Measurements from ENCODE around the gene OPN4.
"Not testable (repeated sequence)": the region's sequence is repeated elsewhere in the genome, so short reads cannot be mapped to it uniquely, and the experiment has no call there.

OPN4 gene

GRCh38 chr10:86654411-86655172, at the start of gene OPN4:
TSS of gene OPN4 (plus strand) at chr10:86654547. CDS start at chr10:86654784, 237 bp downstream.
- DNase-seq (ENCODE audit: low read depth) = no peak

DNA sequence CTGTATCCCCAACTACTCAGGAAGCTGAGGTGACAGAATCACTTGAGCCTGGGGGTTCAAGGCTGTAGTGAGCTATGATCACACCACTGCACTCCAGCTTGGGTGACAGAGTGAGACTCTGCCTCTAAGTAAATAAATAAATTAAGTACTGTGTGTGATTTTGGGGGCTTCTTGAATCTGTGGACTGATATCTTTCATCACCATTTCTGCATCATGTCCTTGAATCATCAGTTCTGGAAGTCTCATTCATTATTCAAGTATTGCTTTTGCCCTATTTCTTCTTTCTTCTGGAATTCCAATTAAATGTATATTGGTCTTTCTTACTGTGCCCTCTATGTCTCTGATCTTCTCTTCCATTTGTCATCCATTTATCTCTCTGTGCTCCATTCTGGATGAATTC, 46.7 kb upstream of the OPN4 start:
- DNase-seq (ENCODE audit: low read depth) = no peak

GRCh38 chr10:86609920-86610319, 44.4 kb upstream of the OPN4 start:
- no peak for DNase-seq (ENCODE audit: low read depth)

GRCh38 chr10:86611386-86611785, 43.0 kb upstream of the OPN4 start:
- DNase-seq (ENCODE audit: low read depth) = no peak

DNA sequence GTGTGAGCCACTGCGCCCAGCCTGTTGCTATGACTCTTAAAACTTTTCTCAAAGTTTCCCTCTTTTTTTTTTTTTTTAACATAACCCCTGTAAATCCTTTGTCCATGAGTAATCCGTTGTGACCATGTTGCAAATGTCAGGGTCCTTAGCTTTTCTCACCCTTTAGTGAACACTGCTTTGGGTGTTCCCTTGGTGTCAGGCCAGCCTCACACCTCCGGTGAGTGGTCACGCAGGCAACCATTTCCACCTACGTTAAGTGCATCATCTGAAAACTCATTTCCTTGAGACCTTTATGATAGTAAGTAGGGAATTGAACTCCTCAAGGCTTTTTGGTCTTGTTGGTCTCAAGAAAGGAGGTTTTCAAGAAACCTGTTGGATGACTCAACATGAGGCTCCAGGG, 41.3 kb upstream of the OPN4 start:
- DNase-seq (ENCODE audit: low read depth) = no peak

DNA sequence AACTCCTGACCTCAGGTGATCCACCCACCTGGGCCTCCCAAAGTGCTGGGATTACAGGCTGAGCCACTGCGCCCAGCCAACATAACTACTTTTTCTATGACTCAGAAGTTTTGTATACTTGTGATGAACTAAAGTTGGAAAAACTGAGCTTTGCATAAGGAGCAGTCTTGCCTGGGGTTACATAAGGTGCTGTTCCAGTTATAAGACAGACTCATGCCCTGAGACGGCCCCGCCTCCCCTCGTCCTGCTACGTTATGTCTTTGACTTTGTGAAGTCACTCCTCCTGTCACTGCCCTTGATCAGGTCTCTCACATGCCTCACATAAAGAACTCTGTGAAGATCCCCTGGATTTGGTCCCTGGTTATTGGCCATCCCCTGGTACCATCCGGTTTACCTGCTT, 40.4 kb upstream of the OPN4 start:
- no peak for DNase-seq (ENCODE audit: low read depth)

DNA sequence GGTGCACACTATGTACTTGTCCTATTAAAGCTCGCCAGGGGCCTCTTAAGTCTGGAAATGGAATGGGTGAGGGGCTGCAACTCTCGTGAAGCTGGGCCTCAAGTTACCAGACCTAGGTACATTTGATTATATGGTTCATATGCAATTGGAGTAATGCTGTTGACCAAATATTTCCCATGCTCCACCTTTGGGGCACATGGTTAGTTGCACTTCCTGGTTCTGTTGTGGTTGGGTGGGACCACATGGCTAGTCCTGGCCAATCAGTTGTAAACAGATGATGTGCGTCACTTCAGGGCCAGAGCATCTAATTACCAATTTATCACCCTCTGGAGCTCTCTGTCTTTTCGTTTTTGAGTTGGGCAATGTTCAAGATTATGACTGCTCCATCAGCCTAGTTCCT, 39.5 kb upstream of the OPN4 start:
- no peak for DNase-seq (ENCODE audit: low read depth)

- not testable (repeated sequence) for DNase-seq (ENCODE audit: low read depth)
Observed at GRCh38 chr10:86617278-86617677, 37.1 kb upstream of the OPN4 start.

DNA sequence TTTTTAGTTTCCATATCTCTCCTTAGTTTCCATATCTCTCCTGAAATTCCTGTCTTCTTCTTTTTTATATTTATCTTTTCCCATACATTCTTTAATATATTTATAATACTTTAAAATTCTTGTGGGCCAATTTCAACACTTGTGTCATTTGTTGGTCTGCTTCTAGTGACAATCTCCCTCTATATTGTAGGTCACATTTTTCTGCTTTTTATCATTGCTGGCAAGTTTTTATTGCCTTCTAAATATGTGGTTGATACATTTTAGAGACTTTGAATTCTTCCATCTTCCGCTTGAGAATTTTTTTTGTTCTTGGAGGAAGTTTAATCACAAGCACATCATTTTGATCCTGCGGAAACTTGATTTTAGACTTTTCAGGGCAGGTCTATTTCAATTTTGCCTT, 26.0 kb upstream of the OPN4 start:
- DNase-seq (ENCODE audit: low read depth) = no peak

DNA sequence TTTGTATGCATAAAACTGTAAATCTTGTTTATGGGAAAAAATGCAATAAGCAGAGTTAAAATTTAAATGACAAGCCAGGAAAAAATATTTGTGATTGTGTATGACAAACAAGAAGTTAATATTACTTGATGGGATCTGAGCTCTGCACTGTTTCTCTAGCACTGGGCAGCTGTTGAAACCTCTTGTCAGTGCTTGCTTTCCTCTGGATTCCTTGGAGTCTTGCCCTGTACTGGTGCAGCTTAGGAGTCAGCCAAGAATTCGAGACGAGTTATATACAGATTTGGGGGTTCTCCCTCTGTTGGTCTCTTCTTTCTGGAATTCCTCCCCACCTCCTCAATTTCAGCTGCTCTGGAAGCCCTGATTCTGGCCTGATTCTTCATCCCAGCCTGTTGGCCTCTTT, 24.3 kb upstream of the OPN4 start:
- DNase-seq (ENCODE audit: low read depth) = no peak

- DNase-seq (ENCODE audit: low read depth) = no peak
Observed at GRCh38 chr10:86632009-86632800, 22.1 kb upstream of the OPN4 start.

GRCh38 chr10:86632951-86633350, 21.4 kb upstream of the OPN4 start:
- DNase-seq (ENCODE audit: low read depth) = no peak

DNA sequence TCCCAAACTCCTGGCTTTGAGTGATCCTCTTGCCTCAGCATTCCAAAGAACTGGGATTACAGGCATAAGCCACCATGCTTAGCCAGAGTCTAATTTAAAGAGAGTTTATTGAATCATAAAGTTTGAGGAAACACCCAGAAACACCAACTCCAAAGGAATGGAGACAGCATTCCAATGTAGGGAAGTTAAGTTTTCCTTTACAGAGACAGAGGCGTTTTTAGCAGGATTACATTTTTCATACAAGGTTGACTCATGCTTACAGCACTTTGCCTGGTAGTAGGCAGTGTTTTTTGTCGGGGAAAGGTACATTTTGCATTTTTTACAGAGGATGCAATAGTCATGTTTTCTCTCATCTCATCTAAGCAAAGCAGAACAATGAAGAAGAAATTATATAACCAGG, 18.9 kb upstream of the OPN4 start:
- no peak for DNase-seq (ENCODE audit: low read depth)

DNA sequence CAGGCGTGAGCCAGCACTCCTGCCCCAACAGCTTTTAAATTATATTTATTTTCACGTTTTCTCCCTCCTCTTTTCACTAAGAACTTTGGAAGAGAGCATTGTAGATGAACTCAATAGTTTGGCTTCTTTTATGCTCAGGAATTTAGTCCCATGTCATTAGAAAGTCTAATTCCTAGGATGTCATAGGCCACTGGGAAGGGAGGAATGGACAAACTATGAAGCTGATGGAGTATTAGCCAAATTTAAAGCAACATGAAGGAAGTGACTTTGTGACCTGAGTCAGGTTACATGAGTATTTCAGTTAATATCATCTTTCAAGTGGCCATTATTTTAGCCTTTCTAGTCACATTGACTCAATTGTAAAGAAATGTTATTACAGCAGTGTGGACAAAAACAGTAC, 18.0 kb upstream of the OPN4 start:
- DNase-seq (ENCODE audit: low read depth) = no peak

- DNase-seq (ENCODE audit: low read depth) = no peak
Observed at GRCh38 chr10:86642021-86642420, 12.3 kb upstream of the OPN4 start.

GRCh38 chr10:86642499-86642898, 11.8 kb upstream of the OPN4 start:
- no peak for DNase-seq (ENCODE audit: low read depth)

- DNase-seq (ENCODE audit: low read depth) = no peak
Observed at GRCh38 chr10:86644152-86644793, 10.1 kb upstream of the OPN4 start.

- no peak for DNase-seq (ENCODE audit: low read depth)
Observed at GRCh38 chr10:86644794-86645445, 9.4 kb upstream of the OPN4 start.

DNA sequence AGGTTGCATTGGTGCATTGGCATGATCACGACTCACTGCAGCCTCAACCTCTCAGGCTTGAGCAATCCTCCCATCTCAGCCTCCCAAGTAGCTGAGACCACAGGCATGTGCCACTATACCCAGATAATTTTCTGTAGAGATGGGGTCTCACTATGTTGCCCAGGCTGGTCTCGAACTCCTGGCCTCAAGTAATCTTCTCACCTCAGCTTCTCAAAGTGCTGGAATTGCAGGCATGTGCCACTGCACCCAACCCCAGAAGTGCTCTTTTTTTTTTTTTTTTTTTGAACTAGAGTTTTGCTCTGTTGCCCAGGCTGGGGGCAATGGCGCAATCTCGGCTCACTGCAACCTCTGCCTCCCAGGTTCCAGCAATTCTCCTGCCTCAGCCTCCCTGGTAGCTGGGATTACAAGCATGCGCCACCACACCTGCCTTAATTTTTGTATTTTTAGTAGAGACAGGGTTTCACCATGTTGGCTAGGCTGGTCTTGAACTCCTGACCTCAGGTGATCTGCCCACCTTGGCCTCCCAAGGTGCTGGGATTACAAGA, 8.7 kb upstream of the OPN4 start:
- not testable (repeated sequence) for DNase-seq (ENCODE audit: low read depth)

GRCh38 chr10:86646532-86646931, 7.8 kb upstream of the OPN4 start:
- DNase-seq (ENCODE audit: low read depth) = no peak

GRCh38 chr10:86646933-86647332, 7.4 kb upstream of the OPN4 start:
- DNase-seq (ENCODE audit: low read depth) = no peak

Data from stimulated activated CD8-positive, alpha-beta memory T cell treated with anti-CD3 and anti-CD28 coated beads, Interleukin-15, amount 100 ng/mL, for 1 hour (primary cell).